Activated T-cell treated with anti-CD3 and anti-CD28 coated beads, Interleukin-2, amount 50 U/mL, for 4 hours (primary cell): Measurements from ENCODE around the gene DMGDH. TPM values are rescaled to one million over a fixed set of nuclear protein-coding genes. Genes with fewer than 3 reads are reported as not detected.

Experiments used
- ATAC-seq, 2 donors: fragments of 200-7000 bp; cut with Tn5 transposase; one replicate each; pipeline ENCODE4 v1.10.0; 2021
- DNase-seq: peaks from one replicate; pipeline ENCODE4 v3.0.0-alpha.2; 2020
- H3K27me3 Mint-ChIP-seq: one replicate; pipeline ENCODE4 v1.8.0; 2021; ENCODE audit warnings: low read depth, mixed read lengths
- H3K36me3 Mint-ChIP-seq: one replicate; pipeline ENCODE4 v1.8.0; 2022; ENCODE audit warnings: mixed read lengths; ENCODE audit not compliant: insufficient read depth
- H3K4me1 Mint-ChIP-seq: one replicate; pipeline ENCODE4 v1.8.0; 2021; ENCODE audit warnings: low read depth, mixed read lengths
- H3K4me3 Mint-ChIP-seq: one replicate; pipeline ENCODE4 v1.8.0; 2021; ENCODE audit warnings: mild to moderate bottlenecking, moderate library complexity, mixed read lengths
- H3K9me3 Mint-ChIP-seq: one replicate; pipeline ENCODE4 v1.8.0; 2021; ENCODE audit warnings: mixed read lengths
- total RNA-seq, 3 donors: library from RNA; stranded (reverse); gene quantifications; one replicate each; pipeline ENCODE4 v1.2.1, GENCODE V29; 2021

DMGDH gene
- total RNA-seq, 3 donors from 2014 or later, result 0.57 TPM; not detected in 2

GRCh38 chr5:78959767-78960166 lies 109.7 kb downstream of the DMGDH start:
- ATAC-seq, result no peak
- no peaks in the 10 kb centered on the region for H3K4me1 Mint-ChIP-seq
- H3K9me3 Mint-ChIP-seq, result no peaks in the 10 kb centered on the region
- H3K27me3 Mint-ChIP-seq, result no peaks in the 10 kb centered on the region
- H3K4me3 Mint-ChIP-seq, result no peak overlapping the region
- peaks cover 29% of the 10 kb centered on the region for H3K36me3 Mint-ChIP-seq
- no peak for DNase-seq

- Mint-ChIP-seq H3K4me3 (no peak overlapping the region), H3K36me3 (peaks cover 25% of the 10 kb centered on the region), H3K4me1 (no peaks in the 10 kb centered on the region), H3K9me3 (no peaks in the 10 kb centered on the region), H3K27me3 (no peaks in the 10 kb centered on the region)
- DNase-seq, result no peak
- no peak for ATAC-seq
These were observed 110.6 kb downstream of the DMGDH start for GRCh38 chr5:78958672-78959445.

- Mint-ChIP-seq H3K36me3 (peaks cover 27% of the 10 kb centered on the region), H3K27me3 (no peaks in the 10 kb centered on the region), H3K4me1 (peaks cover 5% of the 10 kb centered on the region), H3K9me3 (no peaks in the 10 kb centered on the region), H3K4me3 (no peak overlapping the region)
- DNase-seq (no peak), ATAC-seq (no peak)
These were observed 112.6 kb downstream of the DMGDH start for GRCh38 chr5:78956901-78957300.

GRCh38 chr5:78953092-78953800 lies 116.2 kb downstream of the DMGDH start:
- peaks cover 29% of the 10 kb centered on the region for H3K36me3 Mint-ChIP-seq
- no peaks in the 10 kb centered on the region for H3K9me3 Mint-ChIP-seq
- H3K4me1 Mint-ChIP-seq, result peaks cover 5% of the 10 kb centered on the region
- DNase-seq (no peak), ATAC-seq (peak; percentile 51 to 72)
- H3K4me3 Mint-ChIP-seq, result no peak overlapping the region
- H3K27me3 Mint-ChIP-seq, result no peaks in the 10 kb centered on the region

Other genes with a start within 250 kb of the DMGDH start
- 10 to 100 TPM in 2 of 3 donors, 1 to 10 TPM in 1; 9.4 to 12.7 (median 11.0) TPM for gene ARSB, start 84.4 kb downstream of the DMGDH start, total RNA-seq
- not detected for gene BHMT2, start 93 bp upstream of the DMGDH start, total RNA-seq
- under 1 TPM in 2 of 3 donors, not detected in 1; 0.22 to 0.30 TPM for gene BHMT, start 42.1 kb upstream of the DMGDH start, total RNA-seq
- gene JMY, start 166.5 kb upstream of the DMGDH start, total RNA-seq, result 1 to 10 TPM; 5.2 to 7.8 (median 5.7) TPM